Measurements from ENCODE around the gene USB1. TPM values are rescaled to one million over a fixed set of nuclear protein-coding genes. Genes with fewer than 3 reads are reported as not detected.

Gene USB1
- total and polyA plus RNA-seq, 2 experiments from 2014 or later = 18.2 to 47.7 TPM

DNA sequence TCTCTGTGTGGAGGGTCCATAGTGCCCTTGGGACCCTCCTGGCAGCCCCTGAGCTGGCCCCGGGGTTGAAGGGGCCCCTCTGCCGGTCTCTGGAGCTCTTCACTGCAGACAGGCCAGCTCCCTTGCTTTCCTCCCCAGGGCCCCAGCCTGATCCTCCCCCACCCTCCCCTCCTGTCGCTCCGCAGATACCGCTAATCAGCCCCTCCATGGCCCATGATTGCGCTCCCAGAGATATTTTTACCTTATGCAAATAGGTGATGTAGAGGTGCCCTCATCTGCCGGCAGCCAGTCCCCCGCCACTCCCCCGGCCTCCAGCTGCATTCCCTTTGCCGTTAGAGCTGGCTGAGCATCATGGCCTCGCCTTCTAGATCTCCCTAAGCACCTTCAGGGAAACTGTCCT is 33.6 kb downstream of the USB1 start:
- DNase-seq (ENCODE audit: low spot score) = no peak
- H3K9me2 ChIP-seq (replicated peaks; ENCODE audit: insufficient read depth) = no peaks in the 10 kb centered on the region
- H4K20me1 ChIP-seq (ENCODE audit: insufficient read depth, poor library complexity, severe bottlenecking) = peaks cover 5% of the 10 kb centered on the region
- peaks cover 20% of the 10 kb centered on the region for H3K4me1 ChIP-seq (ENCODE audit: insufficient read depth)
- H3K4me2 ChIP-seq = no peak overlapping the region
- H3K4me3 ChIP-seq = no peak overlapping the region
- 46% methylated on average over 8 of the region's 11 CpGs for WGBS (ENCODE audit: low lambda C conversion rate, missing lambda C conversion rate)
- no peak overlapping the region for H3K27ac ChIP-seq
- H3K9me3 ChIP-seq (ENCODE audit: low read depth) = no peaks in the 10 kb centered on the region
- H3K27me3 ChIP-seq = no peaks in the 10 kb centered on the region
- TF ChIP-seq EZH2phosphoT487 (IDR thresholded peaks at IDR 0.05; ENCODE audit: low read depth, severe bottlenecking, unreplicated experiment) (no peak), EZH2 (IDR thresholded peaks at IDR 0.05; ENCODE audit: borderline replicate concordance) (no peak)
- TF ChIP-seq, protein P1, sequence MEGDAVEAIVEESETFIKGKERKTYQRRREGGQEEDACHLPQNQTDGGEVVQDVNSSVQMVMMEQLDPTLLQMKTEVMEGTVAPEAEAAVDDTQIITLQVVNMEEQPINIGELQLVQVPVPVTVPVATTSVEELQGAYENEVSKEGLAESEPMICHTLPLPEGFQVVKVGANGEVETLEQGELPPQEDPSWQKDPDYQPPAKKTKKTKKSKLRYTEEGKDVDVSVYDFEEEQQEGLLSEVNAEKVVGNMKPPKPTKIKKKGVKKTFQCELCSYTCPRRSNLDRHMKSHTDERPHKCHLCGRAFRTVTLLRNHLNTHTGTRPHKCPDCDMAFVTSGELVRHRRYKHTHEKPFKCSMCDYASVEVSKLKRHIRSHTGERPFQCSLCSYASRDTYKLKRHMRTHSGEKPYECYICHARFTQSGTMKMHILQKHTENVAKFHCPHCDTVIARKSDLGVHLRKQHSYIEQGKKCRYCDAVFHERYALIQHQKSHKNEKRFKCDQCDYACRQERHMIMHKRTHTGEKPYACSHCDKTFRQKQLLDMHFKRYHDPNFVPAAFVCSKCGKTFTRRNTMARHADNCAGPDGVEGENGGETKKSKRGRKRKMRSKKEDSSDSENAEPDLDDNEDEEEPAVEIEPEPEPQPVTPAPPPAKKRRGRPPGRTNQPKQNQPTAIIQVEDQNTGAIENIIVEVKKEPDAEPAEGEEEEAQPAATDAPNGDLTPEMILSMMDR (IDR thresholded peaks at IDR 0.05; ENCODE audit: poor library complexity) = no peak
- peaks cover 21% of the 10 kb centered on the region for H3K79me2 ChIP-seq
- no peak overlapping the region for H2AFZ ChIP-seq
- H3K36me3 ChIP-seq (replicated peaks; ENCODE audit: insufficient read depth, low read depth) = no peaks in the 10 kb centered on the region

DNA sequence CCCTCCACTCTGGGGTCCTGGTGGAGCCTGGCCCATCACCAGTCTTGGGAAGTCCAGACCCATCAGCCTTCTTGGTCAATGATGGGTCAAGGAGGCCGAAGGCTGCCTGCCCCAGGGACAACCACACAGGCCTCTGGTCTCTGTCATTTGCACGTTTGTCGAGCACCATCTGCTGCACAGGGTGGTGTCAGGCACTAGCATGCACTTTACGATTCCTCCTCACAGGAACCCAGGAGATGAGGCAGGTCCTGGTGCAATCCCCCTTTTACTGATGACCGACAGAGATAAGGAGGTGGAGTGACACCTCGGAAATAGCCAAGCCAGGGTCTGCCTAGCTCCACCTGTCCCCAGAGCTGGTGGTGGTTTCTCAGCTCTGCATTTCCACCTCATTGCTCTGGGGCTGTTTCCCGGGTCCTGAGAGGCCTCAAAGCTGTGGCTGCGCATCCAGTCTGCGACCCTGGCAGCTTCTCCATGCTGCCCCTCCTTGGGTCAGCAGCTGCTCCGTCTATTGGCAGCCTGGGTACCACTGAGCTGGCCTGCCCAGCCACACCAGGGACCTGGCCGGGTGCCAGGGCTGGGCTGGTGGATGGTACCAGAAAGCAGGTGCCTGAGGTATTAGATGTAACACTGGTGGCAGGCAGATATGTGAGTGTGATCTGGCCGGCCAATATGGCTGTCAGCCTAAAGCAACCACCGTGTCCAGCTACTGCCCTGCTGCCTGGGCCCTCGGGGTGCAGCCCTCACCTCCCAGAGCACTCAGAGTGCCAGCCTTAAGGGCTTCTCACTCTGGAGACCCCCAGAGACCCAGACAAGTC is 34.4 kb downstream of the USB1 start:
- DNase-seq (ENCODE audit: low spot score) = no peak
- Histone ChIP-seq H3K27me3 (no peaks in the 10 kb centered on the region), H4K20me1 (ENCODE audit: insufficient read depth, poor library complexity, severe bottlenecking) (peaks cover 5% of the 10 kb centered on the region), H2AFZ (no peak overlapping the region), H3K36me3 (replicated peaks; ENCODE audit: insufficient read depth, low read depth) (no peaks in the 10 kb centered on the region), H3K9me3 (ENCODE audit: low read depth) (no peaks in the 10 kb centered on the region), H3K4me2 (no peak overlapping the region), H3K4me1 (ENCODE audit: insufficient read depth) (peaks cover 19% of the 10 kb centered on the region), H3K79me2 (peaks cover 15% of the 10 kb centered on the region), H3K27ac (no peak overlapping the region), H3K4me3 (no peak overlapping the region), H3K9me2 (replicated peaks; ENCODE audit: insufficient read depth) (no peaks in the 10 kb centered on the region)
- 81% methylated on average over 14 of the region's 14 CpGs for WGBS (ENCODE audit: low lambda C conversion rate, missing lambda C conversion rate)
- no peak for TF ChIP-seq EZH2 (IDR thresholded peaks at IDR 0.05; ENCODE audit: borderline replicate concordance)
- TF ChIP-seq, protein P1 (IDR thresholded peaks at IDR 0.05; ENCODE audit: poor library complexity) = no peak
- TF ChIP-seq EZH2phosphoT487 (IDR thresholded peaks at IDR 0.05; ENCODE audit: low read depth, severe bottlenecking, unreplicated experiment) = no peak

DNA sequence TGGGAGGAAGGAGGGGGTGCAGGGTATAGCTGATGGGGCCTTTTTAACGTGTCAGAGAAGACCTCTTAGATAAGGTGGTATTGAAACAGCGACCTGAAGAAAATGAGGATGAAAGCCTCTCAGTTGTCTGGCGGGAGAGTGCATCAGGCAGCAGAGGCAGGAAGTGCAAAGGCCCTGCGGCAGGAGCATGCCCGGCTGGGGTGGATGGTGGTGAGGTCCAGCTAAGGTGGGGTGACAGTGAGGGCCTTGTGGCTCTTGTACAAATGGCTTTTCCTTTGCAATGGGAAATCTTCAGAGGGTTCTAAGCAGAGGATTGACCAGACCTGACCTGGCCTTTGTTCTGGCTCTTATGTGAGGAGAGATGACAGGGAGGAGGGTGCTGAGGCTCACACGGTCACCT is 35.7 kb downstream of the USB1 start:
- DNase-seq (ENCODE audit: low spot score) = no peak
- Histone ChIP-seq H4K20me1 (ENCODE audit: insufficient read depth, poor library complexity, severe bottlenecking) (peaks cover 5% of the 10 kb centered on the region), H3K9me3 (ENCODE audit: low read depth) (no peaks in the 10 kb centered on the region), H3K4me2 (no peak overlapping the region), H2AFZ (no peak overlapping the region), H3K36me3 (replicated peaks; ENCODE audit: insufficient read depth, low read depth) (no peaks in the 10 kb centered on the region), H3K4me3 (no peak overlapping the region), H3K4me1 (ENCODE audit: insufficient read depth) (peaks cover 14% of the 10 kb centered on the region), H3K79me2 (peaks cover 4% of the 10 kb centered on the region), H3K9me2 (replicated peaks; ENCODE audit: insufficient read depth) (no peaks in the 10 kb centered on the region), H3K27me3 (no peaks in the 10 kb centered on the region), H3K27ac (no peak overlapping the region)
- 90% methylated on average over 6 of the region's 6 CpGs for WGBS (ENCODE audit: low lambda C conversion rate, missing lambda C conversion rate)
- TF ChIP-seq, protein P1 (IDR thresholded peaks at IDR 0.05; ENCODE audit: poor library complexity) = no peak
